Hepatocyte (in vitro differentiated cells): ENCODE data around the gene FABP2. TPM values are rescaled to one million over a fixed set of nuclear protein-coding genes. Genes with fewer than 3 reads are reported as not detected.
"Not testable (repeated sequence)": the region's sequence is repeated elsewhere in the genome, so short reads cannot be mapped to it uniquely, and the experiment has no call there.

ENCODE experiments used
- DNase-seq: peaks from one replicate; pipeline ENCODE4 v3.0.0-alpha.2; 2016; ENCODE audit warnings: low spot score
- H2AFZ ChIP-seq: fragments of 200-600 bp; sonication (generic); 2 replicates; pipeline ENCODE4 v1.6.0; 2016; ENCODE audit warnings: antibody characterized with exemption, mild to moderate bottlenecking
- H3K27ac ChIP-seq: fragments of 200-600 bp; sonication (generic); 2 replicates; pipeline ENCODE4 v1.5.1; 2016; ENCODE audit warnings: mild to moderate bottlenecking
- H3K27me3 ChIP-seq: fragments of 200-600 bp; sonication (generic); 2 replicates; pipeline ENCODE4 v1.6.1; 2016
- H3K36me3 ChIP-seq: fragments of 200-600 bp; sonication (generic); replicated peaks from 2 replicates; pipeline ENCODE4 v1.5.1; 2016; ENCODE audit warnings: low read depth; ENCODE audit not compliant: insufficient read depth
- H3K4me1 ChIP-seq: fragments of 200-600 bp; sonication (generic); 2 replicates; pipeline ENCODE4 v1.5.1; 2016; ENCODE audit warnings: mild to moderate bottlenecking, moderate library complexity; ENCODE audit not compliant: insufficient read depth
- H3K4me2 ChIP-seq: fragments of 200-600 bp; sonication (generic); 2 replicates; pipeline ENCODE4 v1.6.0; 2016
- H3K4me3 ChIP-seq: fragments of 200-600 bp; sonication (generic); 2 replicates; pipeline ENCODE4 v1.5.1; 2016; ENCODE audit warnings: mild to moderate bottlenecking
- H3K79me2 ChIP-seq: fragments of 200-600 bp; sonication (generic); 2 replicates; pipeline ENCODE4 v1.6.0; 2017; ENCODE audit warnings: mild to moderate bottlenecking
- H3K9me2 ChIP-seq: fragments of 200-600 bp; sonication (generic); replicated peaks from 2 replicates; pipeline ENCODE4 v1.6.0; 2017; ENCODE audit warnings: mild to moderate bottlenecking; ENCODE audit not compliant: insufficient read depth
- H3K9me3 ChIP-seq: fragments of 200-600 bp; sonication (generic); 2 replicates; pipeline ENCODE4 v1.5.1; 2016; ENCODE audit warnings: low read depth, mild to moderate bottlenecking
- H4K20me1 ChIP-seq: fragments of 200-600 bp; sonication (generic); 2 replicates; pipeline ENCODE4 v1.6.0; 2016; ENCODE audit warnings: mild to moderate bottlenecking; ENCODE audit not compliant: insufficient read depth, poor library complexity, severe bottlenecking
- EZH2 ChIP-seq: fragments of 200-600 bp; sonication (generic); IDR thresholded peaks from 2 replicates; pipeline ENCODE4 v1.6.1; 2016; ENCODE audit warnings: antibody characterized with exemption, mild to moderate bottlenecking, borderline replicate concordance
- EZH2phosphoT487 ChIP-seq: fragments of 200-600 bp; sonication (generic); IDR thresholded peaks from one replicate; pipeline ENCODE4 v1.6.1; 2018; ENCODE audit warnings: antibody characterized with exemption, mild to moderate bottlenecking, low read depth, moderate library complexity; ENCODE audit not compliant: unreplicated experiment, severe bottlenecking
- WGBS: methylation state at CpG from one replicate; pipeline ENCODE4 v1.1.6; 2016; ENCODE audit warnings: low lambda C conversion rate; ENCODE audit errors: missing lambda C conversion rate; 5-methylcytosine and 5-hydroxymethylcytosine counted together
- polyA plus RNA-seq: library from polyadenylated mRNA; unstranded; fragments of >200 nt; fragmentation: Nextera tagmentation; extraction: Ambion mirVana; gene quantifications from 2 replicates; pipeline ENCODE4 v1.2.1, GENCODE V29; 2016
- total RNA-seq: library from RNA; depleted of rRNA; stranded (reverse); fragments of >200 nt; gene quantifications from 2 replicates; pipeline ENCODE4 v1.2.3, GENCODE V29; 2014
- TF ChIP-seq, protein P1 (sequence below): fragments of 200-600 bp; sonication (generic); IDR thresholded peaks from 2 replicates; pipeline ENCODE4 v1.5.1; 2016; ENCODE audit warnings: antibody characterized with exemption, mild to moderate bottlenecking; ENCODE audit not compliant: poor library complexity

Gene FABP2
- total RNA-seq, result 6.3 and 10.7 TPM in 2 replicates
- 3.7 and 7.0 TPM in 2 replicates for polyA plus RNA-seq

- peak; percentile 23 for DNase-seq
- H3K4me3 ChIP-seq, result no peak within 1 kb of the TSS
Measured at GRCh38 chr4:119321921-119322687, at the start of gene FABP2. FABP2 (minus strand) TSS chr4:119322138; CDS start chr4:119322102, 36 bp downstream.

DNA sequence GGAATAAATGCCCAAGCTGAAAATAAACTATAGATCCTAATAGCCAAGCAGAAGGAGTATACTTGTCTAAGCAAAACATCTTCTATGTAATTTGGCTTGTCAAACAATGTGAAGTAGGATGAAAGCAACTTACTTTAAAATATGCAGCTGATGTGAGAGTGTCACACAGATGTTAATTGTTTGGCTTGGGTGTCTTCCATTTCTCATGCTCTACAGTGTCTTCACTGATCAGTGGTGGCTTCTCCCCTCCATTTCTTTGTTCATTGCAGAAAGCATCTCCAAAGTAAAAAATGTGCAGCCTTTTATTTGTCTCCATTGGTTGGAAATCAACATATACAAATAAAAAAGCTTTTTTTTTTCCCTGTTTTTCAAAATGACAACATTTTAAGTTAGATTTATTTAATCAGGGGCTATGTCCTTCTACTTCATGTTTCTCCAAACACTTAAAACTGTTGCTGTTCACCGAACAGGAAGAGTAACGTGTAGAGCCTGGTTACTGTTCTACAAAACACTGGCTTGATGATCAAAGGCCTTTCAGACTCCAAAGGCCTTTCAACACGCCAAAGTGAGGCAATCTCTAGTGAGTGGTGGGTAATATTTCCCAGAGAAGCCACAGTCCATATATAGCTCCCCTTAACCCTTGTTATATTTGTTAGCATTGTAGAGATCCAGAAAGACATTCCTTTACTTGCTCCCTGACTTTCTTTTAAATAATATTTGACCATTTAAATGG, 49.2 kb upstream of the FABP2 start:
- not testable (repeated sequence) for H3K27me3 ChIP-seq, H3K27ac ChIP-seq

More at GRCh38 chr4:119321921-119322687, at the start of gene FABP2:
- WGBS, result 66% methylated on average over 6 of the region's 6 CpGs
- peak within 1 kb of the TSS; percentile 6 for H3K4me2 ChIP-seq
- no peaks in the 10 kb centered on the region for H3K27me3 ChIP-seq
- H3K9me3 ChIP-seq, result no peaks in the 10 kb centered on the region
- H3K27ac ChIP-seq, result peak within 1 kb of the TSS; percentile 57
- H4K20me1 ChIP-seq, result no peaks in the 10 kb centered on the region
- no peak within 1 kb of the TSS for H2AFZ ChIP-seq
- H3K36me3 ChIP-seq, result no peaks in the 10 kb centered on the region
- peaks cover 5% of the 10 kb centered on the region for H3K4me1 ChIP-seq
- no peaks in the 10 kb centered on the region for H3K79me2 ChIP-seq
- TF ChIP-seq EZH2 (no peak), EZH2phosphoT487 (no peak)
- TF ChIP-seq, protein P1, sequence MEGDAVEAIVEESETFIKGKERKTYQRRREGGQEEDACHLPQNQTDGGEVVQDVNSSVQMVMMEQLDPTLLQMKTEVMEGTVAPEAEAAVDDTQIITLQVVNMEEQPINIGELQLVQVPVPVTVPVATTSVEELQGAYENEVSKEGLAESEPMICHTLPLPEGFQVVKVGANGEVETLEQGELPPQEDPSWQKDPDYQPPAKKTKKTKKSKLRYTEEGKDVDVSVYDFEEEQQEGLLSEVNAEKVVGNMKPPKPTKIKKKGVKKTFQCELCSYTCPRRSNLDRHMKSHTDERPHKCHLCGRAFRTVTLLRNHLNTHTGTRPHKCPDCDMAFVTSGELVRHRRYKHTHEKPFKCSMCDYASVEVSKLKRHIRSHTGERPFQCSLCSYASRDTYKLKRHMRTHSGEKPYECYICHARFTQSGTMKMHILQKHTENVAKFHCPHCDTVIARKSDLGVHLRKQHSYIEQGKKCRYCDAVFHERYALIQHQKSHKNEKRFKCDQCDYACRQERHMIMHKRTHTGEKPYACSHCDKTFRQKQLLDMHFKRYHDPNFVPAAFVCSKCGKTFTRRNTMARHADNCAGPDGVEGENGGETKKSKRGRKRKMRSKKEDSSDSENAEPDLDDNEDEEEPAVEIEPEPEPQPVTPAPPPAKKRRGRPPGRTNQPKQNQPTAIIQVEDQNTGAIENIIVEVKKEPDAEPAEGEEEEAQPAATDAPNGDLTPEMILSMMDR, result no peak
- no peaks in the 10 kb centered on the region for H3K9me2 ChIP-seq

GRCh38 chr4:119370392-119370791, 48.5 kb upstream of the FABP2 start:
- not testable (repeated sequence) for H3K4me1 ChIP-seq, H3K9me2 ChIP-seq, DNase-seq, H3K27me3 ChIP-seq, H3K27ac ChIP-seq, H3K36me3 ChIP-seq, H3K79me2 ChIP-seq, H3K9me3 ChIP-seq, H3K4me2 ChIP-seq, H3K4me3 ChIP-seq, H2AFZ ChIP-seq, H4K20me1 ChIP-seq
- WGBS, result 87% methylated on average over 5 of the region's 5 CpGs

More for the DNA sequence above, 49.2 kb upstream of the FABP2 start:
- DNase-seq, H3K36me3 ChIP-seq, H3K4me1 ChIP-seq, H3K4me3 ChIP-seq, H3K4me2 ChIP-seq, H3K9me3 ChIP-seq, H2AFZ ChIP-seq, H3K79me2 ChIP-seq, H4K20me1 ChIP-seq, H3K9me2 ChIP-seq: not testable (repeated sequence)
- 43% methylated on average over 3 of the region's 3 CpGs for WGBS

DNA sequence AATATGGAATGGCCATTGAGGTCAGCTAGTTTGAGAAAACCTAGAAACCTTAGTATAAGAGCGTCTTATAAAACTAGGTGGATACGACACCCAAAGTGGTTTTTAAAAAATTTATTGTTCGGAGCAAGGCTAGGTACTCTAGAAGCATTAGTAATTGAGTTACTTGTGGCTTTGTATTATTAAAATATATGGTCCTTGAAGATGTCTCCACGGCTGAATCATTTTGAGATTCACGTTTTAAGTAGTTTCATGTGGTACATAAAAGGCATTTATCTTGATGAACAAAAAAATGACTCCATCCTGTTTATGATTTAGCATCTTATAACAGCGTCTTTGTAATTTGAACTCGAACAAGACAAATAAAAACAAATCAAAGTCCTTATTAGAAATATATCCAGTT, 44.9 kb upstream of the FABP2 start:
- H2AFZ ChIP-seq, H4K20me1 ChIP-seq, H3K79me2 ChIP-seq, H3K27ac ChIP-seq, H3K4me1 ChIP-seq, H3K9me3 ChIP-seq, H3K4me2 ChIP-seq, H3K9me2 ChIP-seq, H3K4me3 ChIP-seq, H3K27me3 ChIP-seq, H3K36me3 ChIP-seq, DNase-seq: not testable (repeated sequence)
- 58% methylated on average over 7 of the region's 7 CpGs for WGBS

GRCh38 chr4:119364203-119364602, 42.3 kb upstream of the FABP2 start:
- WGBS, result 89% methylated on average over 1 of the region's 1 CpG
- H2AFZ ChIP-seq, H3K4me1 ChIP-seq: not testable (repeated sequence)

GRCh38 chr4:119363372-119363771, 41.4 kb upstream of the FABP2 start:
- WGBS, result 86% methylated on average over 6 of the region's 6 CpGs
- not testable (repeated sequence) for H3K27ac ChIP-seq, H4K20me1 ChIP-seq, H3K4me2 ChIP-seq, H3K9me2 ChIP-seq, H3K4me1 ChIP-seq, H3K36me3 ChIP-seq, DNase-seq, H3K4me3 ChIP-seq, H3K9me3 ChIP-seq, H2AFZ ChIP-seq, H3K27me3 ChIP-seq, H3K79me2 ChIP-seq

More at GRCh38 chr4:119364203-119364602, 42.3 kb upstream of the FABP2 start:
- not testable (repeated sequence) for H3K9me3 ChIP-seq, H3K36me3 ChIP-seq, H4K20me1 ChIP-seq, H3K79me2 ChIP-seq, DNase-seq, H3K27me3 ChIP-seq, H3K9me2 ChIP-seq, H3K27ac ChIP-seq, H3K4me2 ChIP-seq, H3K4me3 ChIP-seq

DNA sequence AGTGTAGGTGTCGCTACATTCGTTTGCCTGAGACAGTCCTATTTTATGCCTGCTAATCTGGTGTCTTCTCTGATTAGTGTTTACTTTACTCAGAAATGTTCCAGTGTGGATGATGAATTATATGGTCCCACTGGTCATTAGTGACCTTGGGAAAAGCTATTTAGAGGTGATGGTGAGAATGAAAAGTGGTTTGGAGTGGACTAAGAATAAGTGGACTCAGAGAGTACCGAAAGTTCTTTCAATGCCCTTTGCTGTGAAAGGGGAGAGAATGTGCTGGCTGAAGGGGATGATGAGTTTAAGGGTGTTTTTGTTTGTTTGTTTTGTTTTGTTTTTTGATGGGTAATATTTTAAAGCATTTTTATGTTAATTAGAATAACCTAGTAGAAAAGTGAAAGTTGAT, 40.5 kb upstream of the FABP2 start:
- H3K9me2 ChIP-seq, H3K4me2 ChIP-seq, H4K20me1 ChIP-seq, H2AFZ ChIP-seq, H3K27me3 ChIP-seq, DNase-seq, H3K4me1 ChIP-seq, H3K9me3 ChIP-seq, H3K27ac ChIP-seq, H3K4me3 ChIP-seq, H3K79me2 ChIP-seq, H3K36me3 ChIP-seq: not testable (repeated sequence)
- WGBS, result 93% methylated on average over 3 of the region's 3 CpGs
